ENCODE results near the gene CEP295NL.

GRCh38 chr17:78889531-78889930 is 13.5 kb downstream of the CEP295NL start:
- TF ChIP-seq CTCF (IDR thresholded peaks at IDR 0.05; ENCODE audit: low read length): no peak
- no peak for TF ChIP-seq EZH2phosphoT487 (IDR thresholded peaks at IDR 0.05; ENCODE audit: low read length)
- TF ChIP-seq EZH2 (optimal IDR thresholded peaks at IDR 0.05; ENCODE audit: low read depth, low read length): no peak

All from MM.1S (cell line).